H9 (cell line): ENCODE results near the gene ARHGAP30. TPM values are rescaled to one million over a fixed set of nuclear protein-coding genes. Genes with fewer than 3 reads are reported as not detected.

ENCODE experiments used
- DNase-seq: peaks from one replicate; pipeline ENCODE4 v3.0.0-alpha.2; 2017
- H2AFZ ChIP-seq: one replicate; pipeline ENCODE4 v1.6.1; 2013; ENCODE audit warnings: mild to moderate bottlenecking, low read length, control low read depth, moderate library complexity
- H2AK5ac ChIP-seq: 2 replicates; pipeline ENCODE4 v1.6.1; 2013; ENCODE audit warnings: low read length, control low read depth, mixed read lengths; ENCODE audit not compliant: insufficient read length
- H2BK120ac ChIP-seq: one replicate; pipeline ENCODE4 v1.6.1; 2013; ENCODE audit warnings: low read depth, mild to moderate bottlenecking, low read length, control low read depth, inconsistent platforms; ENCODE audit not compliant: poor library complexity, severe bottlenecking
- H2BK12ac ChIP-seq: 2 replicates; pipeline ENCODE4 v1.6.1; 2013; ENCODE audit warnings: low read length, control low read depth, mixed read lengths, low read depth; ENCODE audit not compliant: insufficient read length
- H2BK15ac ChIP-seq: 2 replicates; pipeline ENCODE4 v1.6.1; 2013; ENCODE audit warnings: low read depth, low read length, control low read depth
- H2BK20ac ChIP-seq: one replicate; pipeline ENCODE4 v1.6.1; 2013; ENCODE audit warnings: low read depth, mild to moderate bottlenecking, low read length, control low read depth, inconsistent platforms; ENCODE audit not compliant: poor library complexity, severe bottlenecking
- H2BK5ac ChIP-seq: 2 replicates; pipeline ENCODE4 v1.6.1; 2013; ENCODE audit warnings: low read length, control low read depth, mixed read lengths; ENCODE audit not compliant: insufficient read length
- H3K14ac ChIP-seq: 2 replicates; pipeline ENCODE4 v1.6.1; 2013; ENCODE audit warnings: low read length, control low read depth; ENCODE audit not compliant: insufficient read depth
- H3K18ac ChIP-seq: 2 replicates; pipeline ENCODE4 v1.6.1; 2013; ENCODE audit warnings: low read depth, mild to moderate bottlenecking, mixed read lengths, low read length, control low read depth; ENCODE audit not compliant: insufficient read length
- H3K23ac ChIP-seq: 2 replicates; pipeline ENCODE4 v1.6.1; 2013; ENCODE audit warnings: low read length, control low read depth, mixed read lengths, low read depth; ENCODE audit not compliant: insufficient read length
- H3K23me2 ChIP-seq: 2 replicates; pipeline ENCODE4 v1.6.1; 2013; ENCODE audit warnings: low read depth, mild to moderate bottlenecking, mixed read lengths, low read length, control low read depth; ENCODE audit not compliant: insufficient read length, poor library complexity, severe bottlenecking
- H3K27ac ChIP-seq: 2 replicates; pipeline ENCODE4 v1.5.1; 2013; ENCODE audit warnings: low read length, control low read depth, mixed read lengths, low read depth; ENCODE audit not compliant: insufficient read length
- H3K27me3 ChIP-seq: 2 replicates; pipeline ENCODE4 v1.6.1; 2013; ENCODE audit warnings: low read length, control low read depth, inconsistent platforms; ENCODE audit not compliant: insufficient read depth
- H3K4ac ChIP-seq: 2 replicates; pipeline ENCODE4 v1.6.1; 2013; ENCODE audit warnings: low read depth, mild to moderate bottlenecking, control low read depth, inconsistent platforms, low read length, moderate library complexity
- H3K4me1 ChIP-seq: 2 replicates; pipeline ENCODE4 v1.6.1; 2013; ENCODE audit warnings: low read length, control low read depth, inconsistent platforms; ENCODE audit not compliant: insufficient read depth
- H3K4me2 ChIP-seq: 2 replicates; pipeline ENCODE4 v1.6.1; 2013; ENCODE audit warnings: low read length, control low read depth, mixed read lengths; ENCODE audit not compliant: insufficient read length, insufficient read depth
- H3K56ac ChIP-seq: 2 replicates; pipeline ENCODE4 v1.6.1; 2013; ENCODE audit warnings: low read depth, mild to moderate bottlenecking, mixed read lengths, low read length, control low read depth; ENCODE audit not compliant: insufficient read length
- H3K79me1 ChIP-seq: 2 replicates; pipeline ENCODE4 v1.6.1; 2013; ENCODE audit warnings: low read depth, mild to moderate bottlenecking, moderate library complexity, low read length, control low read depth, inconsistent platforms; ENCODE audit not compliant: insufficient read depth, poor library complexity, severe bottlenecking
- H3K79me2 ChIP-seq: 2 replicates; pipeline ENCODE4 v1.6.1; 2013; ENCODE audit warnings: low read length, control low read depth, inconsistent platforms; ENCODE audit not compliant: insufficient read depth
- H3K9ac ChIP-seq: 2 replicates; pipeline ENCODE4 v1.6.1; 2013; ENCODE audit warnings: low read length, control low read depth, mixed read lengths; ENCODE audit not compliant: insufficient read length; ENCODE audit errors: extremely low read depth
- H3K9me3 ChIP-seq: one replicate; pipeline ENCODE4 v1.6.1; 2013; ENCODE audit warnings: low read depth, low read length, inconsistent platforms; ENCODE audit not compliant: control insufficient read depth
- H3T11ph ChIP-seq: one replicate; pipeline ENCODE4 v1.6.1; 2013; ENCODE audit warnings: mild to moderate bottlenecking, low read length, control low read depth, inconsistent platforms
- H4K20me1 ChIP-seq: one replicate; pipeline ENCODE4 v1.6.1; 2013; ENCODE audit not compliant: control insufficient read depth, insufficient read length, insufficient read depth
- H4K5ac ChIP-seq: 2 replicates; pipeline ENCODE4 v1.6.1; 2013; ENCODE audit warnings: low read depth, mild to moderate bottlenecking, mixed read lengths, low read length, control low read depth; ENCODE audit not compliant: insufficient read length
- H4K8ac ChIP-seq: replicated peaks from 2 replicates; pipeline ENCODE4 v1.6.1; 2013; ENCODE audit warnings: low read length, control low read depth, mixed read lengths, low read depth; ENCODE audit not compliant: insufficient read length
- H4K91ac ChIP-seq: 2 replicates; pipeline ENCODE4 v1.6.1; 2013; ENCODE audit warnings: low read depth, mild to moderate bottlenecking, moderate library complexity, mixed read lengths, low read length, control low read depth; ENCODE audit not compliant: insufficient read length
- H3K27ac Mint-ChIP-seq, 3 experiments: 2 replicates in 2 of 3; 3 replicates in 1 of 3; pipeline ENCODE4 v1.8.0; 2020 to 2021; ENCODE audit warnings: mixed read lengths in 3 of 3, mild to moderate bottlenecking in 1 of 3, moderate library complexity in 1 of 3
- H3K27me3 Mint-ChIP-seq: 2 replicates; pipeline ENCODE4 v1.8.0; 2021; ENCODE audit warnings: low read depth, mild to moderate bottlenecking, moderate library complexity, mixed read lengths
- H3K36me3 Mint-ChIP-seq, 3 experiments: 2 replicates in 2 of 3; 3 replicates in 1 of 3; pipeline ENCODE4 v1.8.0; 2020 to 2021; ENCODE audit warnings: low read depth in 3 of 3, mixed read lengths in 3 of 3; ENCODE audit not compliant: insufficient read depth in 1 of 3
- H3K4me1 Mint-ChIP-seq, 2 experiments: 2 replicates each; pipeline ENCODE4 v1.8.0; 2020; ENCODE audit warnings: mixed read lengths in 2 of 2
- H3K4me3 Mint-ChIP-seq, 2 experiments: 2 replicates in 1 of 2; 3 replicates in 1 of 2; pipeline ENCODE4 v1.8.0; 2020 to 2021; ENCODE audit warnings: mild to moderate bottlenecking in 2 of 2, mixed read lengths in 2 of 2, moderate library complexity in 1 of 2
- H3K9me3 Mint-ChIP-seq, 2 experiments: 2 replicates in 1 of 2; 3 replicates in 1 of 2; pipeline ENCODE4 v1.8.0; 2020; ENCODE audit warnings: mild to moderate bottlenecking in 2 of 2, mixed read lengths in 2 of 2, moderate library complexity in 1 of 2
- WGBS: extraction: QIAGEN DNeasy Blood & Tissue Kit; methylation state at CpG from one replicate; pipeline ENCODE4 v1.1.7; 2013; ENCODE audit warnings: missing lambda C conversion rate, low lambda C conversion rate, mixed read lengths; ENCODE audit not compliant: insufficient read length; ENCODE audit errors: extremely low coverage; 5-methylcytosine and 5-hydroxymethylcytosine counted together
- total RNA-seq: library from RNA; stranded (reverse); gene quantifications from 2 replicates; pipeline ENCODE4 v1.2.1, GENCODE V29; 2021
- TF ChIP-seq, protein P1 (sequence below): fragments of 200-600 bp; sonication (generic); conservative IDR thresholded peaks from 3 replicates; pipeline ENCODE4 v1.8.0; 2021; ENCODE audit warnings: antibody characterized with exemption, mild to moderate bottlenecking

Gene ARHGAP30
- total RNA-seq, 1 experiment from 2014 or later, result 0.13 TPM

DNA sequence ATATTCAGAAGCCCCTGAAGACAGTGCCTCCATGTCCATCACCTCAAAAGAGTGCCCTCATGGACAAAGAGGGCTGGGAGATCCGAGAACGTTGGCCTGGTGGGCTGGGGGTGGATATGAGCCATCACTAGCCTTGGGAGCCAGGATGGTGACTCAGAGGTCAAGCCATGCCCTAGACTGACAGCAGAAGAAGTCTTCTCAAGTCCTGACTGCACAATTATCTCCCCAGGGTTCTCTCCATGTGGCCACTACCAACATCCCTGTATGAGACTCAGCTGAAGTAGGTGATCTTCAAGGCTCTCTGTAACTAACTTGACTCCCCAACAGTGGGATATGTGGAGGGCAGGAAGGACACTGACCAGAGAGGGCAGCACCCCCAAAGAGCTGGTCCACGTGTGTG lies 16.8 kb downstream of the ARHGAP30 start:
- no peak overlapping the region for H4K91ac ChIP-seq
- H2BK5ac ChIP-seq, result no peak overlapping the region
- peaks cover 29% of the 10 kb centered on the region for H3K27me3 Mint-ChIP-seq
- H2BK120ac ChIP-seq, result no peak overlapping the region
- H4K8ac ChIP-seq, result no peak overlapping the region
- TF ChIP-seq, protein P1, sequence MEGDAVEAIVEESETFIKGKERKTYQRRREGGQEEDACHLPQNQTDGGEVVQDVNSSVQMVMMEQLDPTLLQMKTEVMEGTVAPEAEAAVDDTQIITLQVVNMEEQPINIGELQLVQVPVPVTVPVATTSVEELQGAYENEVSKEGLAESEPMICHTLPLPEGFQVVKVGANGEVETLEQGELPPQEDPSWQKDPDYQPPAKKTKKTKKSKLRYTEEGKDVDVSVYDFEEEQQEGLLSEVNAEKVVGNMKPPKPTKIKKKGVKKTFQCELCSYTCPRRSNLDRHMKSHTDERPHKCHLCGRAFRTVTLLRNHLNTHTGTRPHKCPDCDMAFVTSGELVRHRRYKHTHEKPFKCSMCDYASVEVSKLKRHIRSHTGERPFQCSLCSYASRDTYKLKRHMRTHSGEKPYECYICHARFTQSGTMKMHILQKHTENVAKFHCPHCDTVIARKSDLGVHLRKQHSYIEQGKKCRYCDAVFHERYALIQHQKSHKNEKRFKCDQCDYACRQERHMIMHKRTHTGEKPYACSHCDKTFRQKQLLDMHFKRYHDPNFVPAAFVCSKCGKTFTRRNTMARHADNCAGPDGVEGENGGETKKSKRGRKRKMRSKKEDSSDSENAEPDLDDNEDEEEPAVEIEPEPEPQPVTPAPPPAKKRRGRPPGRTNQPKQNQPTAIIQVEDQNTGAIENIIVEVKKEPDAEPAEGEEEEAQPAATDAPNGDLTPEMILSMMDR, result no peak
- peaks cover 0 to 6% (median under 1%) of the 10 kb centered on the region in 3 experiments; a peak in 5 of 7 replicates for H3K36me3 Mint-ChIP-seq
- no peak overlapping the region for H3K4ac ChIP-seq
- H3K9me3 Mint-ChIP-seq, result peaks cover 4 to 5% of the 10 kb centered on the region in 2 experiments; a peak in 3 of 5 replicates
- H3K27ac Mint-ChIP-seq, result no peak overlapping the region
- H3K56ac ChIP-seq, result no peak overlapping the region
- no peaks in the 10 kb centered on the region for H3K4me1 Mint-ChIP-seq
- H3K9ac ChIP-seq, result no peak overlapping the region
- H2AK5ac ChIP-seq, result no peak overlapping the region
- no peaks in the 10 kb centered on the region for H3K4me1 ChIP-seq
- H4K20me1 ChIP-seq, result no peaks in the 10 kb centered on the region
- no peak overlapping the region for H2BK20ac ChIP-seq
- H2BK12ac ChIP-seq, result no peak overlapping the region
- no peak for DNase-seq
- H2AFZ ChIP-seq, result no peak overlapping the region
- no peaks in the 10 kb centered on the region for H3K9me3 ChIP-seq
- no peaks in the 10 kb centered on the region for H3K23me2 ChIP-seq
- H3T11ph ChIP-seq, result no peak overlapping the region
- WGBS, result no CpG with 5 or more reads among the region's 3 CpGs
- no peak overlapping the region for H3K23ac ChIP-seq
- no peaks in the 10 kb centered on the region for H3K79me1 ChIP-seq
- H3K18ac ChIP-seq, result no peak overlapping the region
- no peak overlapping the region for H3K4me2 ChIP-seq
- H3K79me2 ChIP-seq, result no peaks in the 10 kb centered on the region
- no peak overlapping the region for H3K14ac ChIP-seq
- no peak overlapping the region for H2BK15ac ChIP-seq
- H3K27me3 ChIP-seq, result no peaks in the 10 kb centered on the region; the same call in none of the 2 replicates
- H3K27ac ChIP-seq, result no peak overlapping the region
- H3K4me3 Mint-ChIP-seq, result no peak overlapping the region
- H4K5ac ChIP-seq, result no peak overlapping the region
